Stromal cell of bone marrow (primary cell): ENCODE results near the gene SERPINH1.
A peak's percentile ranks its signal among the peaks of the same experiment; 100 is the strongest.

ENCODE experiments used
- DNase-seq: peaks from one replicate; pipeline ENCODE4 v3.0.0-alpha.2; 2012; ENCODE audit warnings: low read depth

SERPINH1 gene

GRCh38 chr11:75562048-75562835 lies at the start of gene SERPINH1:
TSS of gene SERPINH1 (plus strand) at chr11:75562253. CDS start at chr11:75566350, 4,097 bp downstream.
- peak; percentile 81 for DNase-seq

GRCh38 chr11:75513250-75513649 lies 48.8 kb upstream of the SERPINH1 start:
- peak; percentile 36 for DNase-seq

GRCh38 chr11:75514596-75514995 lies 47.5 kb upstream of the SERPINH1 start:
- DNase-seq, result no peak

GRCh38 chr11:75516140-75516539 lies 45.9 kb upstream of the SERPINH1 start:
- no peak for DNase-seq

GRCh38 chr11:75516886-75517285 lies 45.2 kb upstream of the SERPINH1 start:
- no peak for DNase-seq

GRCh38 chr11:75518204-75518549 lies 43.9 kb upstream of the SERPINH1 start:
- no peak for DNase-seq

GRCh38 chr11:75518771-75519653 lies 43.0 kb upstream of the SERPINH1 start:
- DNase-seq, result no peak

GRCh38 chr11:75520688-75521087 lies 41.4 kb upstream of the SERPINH1 start:
- DNase-seq, result no peak

GRCh38 chr11:75522286-75523044 lies 39.6 kb upstream of the SERPINH1 start:
- no peak for DNase-seq

GRCh38 chr11:75523189-75523588 lies 38.9 kb upstream of the SERPINH1 start:
- DNase-seq, result no peak

- no peak for DNase-seq
Observed at GRCh38 chr11:75523811-75524664, 38.0 kb upstream of the SERPINH1 start.

- DNase-seq, result no peak
Observed at GRCh38 chr11:75524665-75525432, 37.2 kb upstream of the SERPINH1 start.

- peak; percentile 52 for DNase-seq
Observed at GRCh38 chr11:75525433-75526191, 36.4 kb upstream of the SERPINH1 start, which contains the start of gene GDPD5. TSS of gene GDPD5 (minus strand) at chr11:75525941. CDS start at chr11:75477735, 48,206 bp downstream.

GRCh38 chr11:75526192-75526541 lies 35.9 kb upstream of the SERPINH1 start:
- DNase-seq, result no peak

GRCh38 chr11:75527130-75527529 lies 34.9 kb upstream of the SERPINH1 start:
- no peak for DNase-seq

- DNase-seq, result no peak
Observed at GRCh38 chr11:75527938-75528735, 33.9 kb upstream of the SERPINH1 start.

- DNase-seq, result no peak
Observed at GRCh38 chr11:75530577-75530976, 31.5 kb upstream of the SERPINH1 start.

- DNase-seq, result no peak
Observed at GRCh38 chr11:75531325-75531724, 30.7 kb upstream of the SERPINH1 start.
